SJCRH30 (cell line): ENCODE results near the gene FUT8. TPM values are rescaled to one million over a fixed set of nuclear protein-coding genes. Genes with fewer than 3 reads are reported as not detected.

Experiments
- DNase-seq, 2 experiments: peaks; one replicate each; pipeline ENCODE4 v3.0.0-alpha.2; 2015 to 2020
- H3K27ac ChIP-seq: fragments of 250-450 bp; sonication (Bioruptor Pico); 2 replicates; pipeline ENCODE4 v1.5.1; 2020; ENCODE audit warnings: mild to moderate bottlenecking, moderate library complexity
- H3K27me3 ChIP-seq: fragments of 250-450 bp; sonication (Bioruptor Pico); 2 replicates; pipeline ENCODE4 v1.5.1; 2020; ENCODE audit warnings: mild to moderate bottlenecking, moderate library complexity
- H3K36me3 ChIP-seq: fragments of 250-450 bp; sonication (Bioruptor Pico); 2 replicates; pipeline ENCODE4 v1.5.1; 2020; ENCODE audit warnings: mild to moderate bottlenecking, moderate library complexity
- H3K4me1 ChIP-seq: fragments of 250-450 bp; sonication (Bioruptor Pico); 2 replicates; pipeline ENCODE4 v1.5.1; 2020; ENCODE audit warnings: mild to moderate bottlenecking, moderate library complexity
- H3K4me3 ChIP-seq: fragments of 250-450 bp; sonication (Bioruptor Pico); 2 replicates; pipeline ENCODE4 v1.5.1; 2020; ENCODE audit warnings: mild to moderate bottlenecking, moderate library complexity
- H3K9me3 ChIP-seq: fragments of 250-450 bp; sonication (Bioruptor Pico); replicated peaks from 2 replicates; pipeline ENCODE4 v1.5.1; 2020; ENCODE audit warnings: mild to moderate bottlenecking, moderate library complexity
- total RNA-seq: library from RNA; depleted of rRNA; stranded (reverse); fragments of >200 nt; shearing (Covaris generic); gene quantifications from 2 replicates; pipeline ENCODE4 v1.2.3, GENCODE V29; 2014

The FUT8 gene
- total RNA-seq, 1 experiment from 2014 or later: 11.0 TPM

DNA sequence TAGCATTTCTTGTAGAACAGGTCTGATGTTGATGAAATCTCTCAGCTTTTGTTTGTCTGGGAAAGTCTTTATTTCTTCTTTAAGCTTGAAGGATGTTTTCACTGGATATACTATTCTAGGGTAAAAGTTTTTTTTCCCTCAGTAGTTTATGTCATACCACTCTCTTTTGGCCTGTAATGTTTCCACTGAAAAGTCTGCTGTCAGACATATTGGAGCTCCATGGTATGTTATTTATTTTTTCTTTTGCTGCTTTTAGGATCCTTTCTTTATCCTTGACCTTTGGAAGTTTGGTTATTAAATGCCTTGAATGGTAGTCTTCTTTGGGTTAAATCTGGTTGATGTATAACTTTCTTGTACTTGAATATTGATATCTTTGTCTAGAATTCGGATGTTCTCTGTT is 306.1 kb downstream of the FUT8 start:
- H3K4me1 ChIP-seq: no peaks in the 10 kb centered on the region
- H3K36me3 ChIP-seq: no peaks in the 10 kb centered on the region
- DNase-seq: no peak
- no peak overlapping the region for H3K27ac ChIP-seq
- H3K4me3 ChIP-seq: no peak overlapping the region
- no peaks in the 10 kb centered on the region for H3K27me3 ChIP-seq
- no peaks in the 10 kb centered on the region for H3K9me3 ChIP-seq

GRCh38 chr14:65720171-65720570 is 307.6 kb downstream of the FUT8 start:
- H3K9me3 ChIP-seq: no peaks in the 10 kb centered on the region
- no peak overlapping the region for H3K27ac ChIP-seq
- H3K4me3 ChIP-seq: no peak overlapping the region
- no peaks in the 10 kb centered on the region for H3K36me3 ChIP-seq
- H3K27me3 ChIP-seq: no peaks in the 10 kb centered on the region
- no peak for DNase-seq
- no peaks in the 10 kb centered on the region for H3K4me1 ChIP-seq

- Histone ChIP-seq H3K27me3 (no peaks in the 10 kb centered on the region), H3K4me1 (no peaks in the 10 kb centered on the region), H3K36me3 (no peaks in the 10 kb centered on the region), H3K9me3 (no peaks in the 10 kb centered on the region), H3K4me3 (no peak overlapping the region), H3K27ac (no peak overlapping the region)
- no peak for DNase-seq
Observed at GRCh38 chr14:65720743-65721142, 308.2 kb downstream of the FUT8 start.

DNA sequence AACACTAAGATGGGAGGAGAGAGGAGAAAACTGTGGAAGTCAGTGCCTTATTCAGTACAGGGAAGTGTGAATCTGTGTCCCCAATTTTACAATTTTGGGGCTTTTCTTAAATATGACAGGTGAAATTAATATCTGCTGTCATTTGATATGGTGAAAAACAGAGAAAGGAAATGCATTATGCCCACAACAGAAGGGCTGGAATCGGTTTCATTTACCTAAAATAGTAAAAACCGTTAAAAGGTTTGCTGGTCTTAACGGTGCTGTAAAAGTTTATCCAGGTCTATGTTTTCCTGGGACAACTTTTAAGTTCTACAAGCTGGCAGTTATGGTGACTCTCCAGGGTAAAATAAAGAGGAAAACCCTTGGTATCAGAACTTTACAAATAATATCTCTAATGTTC is 310.8 kb downstream of the FUT8 start:
- H3K27me3 ChIP-seq: no peaks in the 10 kb centered on the region
- no peaks in the 10 kb centered on the region for H3K36me3 ChIP-seq
- H3K9me3 ChIP-seq: no peaks in the 10 kb centered on the region
- DNase-seq: no peak
- no peaks in the 10 kb centered on the region for H3K4me1 ChIP-seq
- no peak overlapping the region for H3K4me3 ChIP-seq
- no peak overlapping the region for H3K27ac ChIP-seq

DNA sequence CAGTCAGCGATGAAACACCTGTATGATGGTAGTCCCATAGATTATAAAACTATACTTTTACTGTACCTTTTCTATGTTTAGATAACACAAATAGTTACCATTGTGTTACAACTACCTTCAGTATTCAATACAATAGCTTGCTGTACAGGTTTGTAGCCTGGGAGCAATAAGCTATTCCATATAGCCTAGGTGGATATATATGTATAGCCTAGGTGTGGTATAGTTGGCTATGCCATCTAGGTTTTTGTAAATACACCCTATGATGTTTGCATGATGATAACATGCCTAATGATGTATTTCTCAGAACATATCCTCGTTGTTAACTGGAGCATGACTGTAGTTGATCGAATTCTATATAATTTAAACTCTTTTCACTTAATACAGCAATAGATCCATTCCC is 316.1 kb downstream of the FUT8 start:
- Histone ChIP-seq H3K4me3 (no peak overlapping the region), H3K9me3 (no peaks in the 10 kb centered on the region), H3K36me3 (no peaks in the 10 kb centered on the region), H3K4me1 (no peaks in the 10 kb centered on the region), H3K27ac (no peak overlapping the region), H3K27me3 (no peaks in the 10 kb centered on the region)
- no peak for DNase-seq

DNA sequence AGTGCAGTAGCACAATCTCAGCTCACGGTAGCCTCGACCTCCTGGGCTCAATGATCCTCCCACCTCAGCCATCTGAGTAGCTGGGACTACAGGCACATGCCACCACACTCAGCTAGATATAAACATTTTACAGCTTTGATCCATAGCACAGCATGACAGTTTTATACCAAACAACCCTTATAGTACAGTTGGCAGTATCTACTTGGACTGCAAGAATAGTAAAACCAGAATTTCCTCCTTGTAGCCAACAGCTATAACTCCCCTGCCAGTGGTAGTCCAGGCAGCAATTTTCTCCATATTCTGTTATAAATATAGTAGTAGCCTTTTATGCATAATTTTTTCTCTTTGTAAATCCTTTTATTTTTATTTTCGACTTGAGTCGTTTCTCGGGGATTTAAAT is 317.0 kb downstream of the FUT8 start:
- Histone ChIP-seq H3K4me1 (no peaks in the 10 kb centered on the region), H3K36me3 (no peaks in the 10 kb centered on the region), H3K27me3 (no peaks in the 10 kb centered on the region), H3K9me3 (no peaks in the 10 kb centered on the region), H3K4me3 (no peak overlapping the region), H3K27ac (no peak overlapping the region)
- DNase-seq: no peak

- H3K9me3 ChIP-seq: no peaks in the 10 kb centered on the region
- H3K4me3 ChIP-seq: no peak overlapping the region
- H3K4me1 ChIP-seq: no peaks in the 10 kb centered on the region
- H3K27me3 ChIP-seq: no peaks in the 10 kb centered on the region
- DNase-seq: no peak
- H3K27ac ChIP-seq: no peak overlapping the region
- H3K36me3 ChIP-seq: no peaks in the 10 kb centered on the region
Observed at GRCh38 chr14:65731933-65732506, 319.5 kb downstream of the FUT8 start.

- no peaks in the 10 kb centered on the region for H3K9me3 ChIP-seq
- H3K27ac ChIP-seq: no peak overlapping the region
- no peaks in the 10 kb centered on the region for H3K27me3 ChIP-seq
- H3K4me1 ChIP-seq: peaks cover 6% of the 10 kb centered on the region; the same call in 1 of the 2 replicates
- no peak overlapping the region for H3K4me3 ChIP-seq
- peak in 1 of 2 experiments; percentile 1 for DNase-seq
- H3K36me3 ChIP-seq: no peaks in the 10 kb centered on the region
Observed at GRCh38 chr14:65738339-65738738, 325.8 kb downstream of the FUT8 start.

- no peak overlapping the region for H3K27ac ChIP-seq
- DNase-seq: no peak
- H3K27me3 ChIP-seq: no peaks in the 10 kb centered on the region
- H3K9me3 ChIP-seq: no peaks in the 10 kb centered on the region
- no peaks in the 10 kb centered on the region for H3K4me1 ChIP-seq
- no peak overlapping the region for H3K4me3 ChIP-seq
- H3K36me3 ChIP-seq: no peaks in the 10 kb centered on the region
Observed at GRCh38 chr14:65745396-65746190, 333.1 kb downstream of the FUT8 start.

DNA sequence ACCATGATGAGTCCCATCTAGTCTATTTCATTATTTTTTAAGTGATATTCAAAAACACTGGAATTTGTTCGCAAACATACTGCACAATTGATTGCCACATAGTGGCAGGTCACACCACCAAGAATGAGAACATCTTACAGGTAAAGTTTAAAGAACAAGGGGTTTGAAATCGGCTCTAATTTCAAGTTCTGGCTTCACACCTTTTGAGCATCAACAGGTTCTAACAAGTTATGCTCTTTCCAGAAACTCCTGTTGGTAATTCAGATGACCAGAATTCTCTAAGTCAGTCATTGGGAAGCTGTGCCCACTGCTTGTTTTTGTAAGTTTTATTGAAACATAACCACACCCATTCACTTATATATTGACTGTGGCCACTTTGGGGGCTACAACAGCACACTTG is 336.3 kb downstream of the FUT8 start:
- H3K27ac ChIP-seq: no peak overlapping the region

GRCh38 chr14:65749287-65749686 is 336.8 kb downstream of the FUT8 start:
- Histone ChIP-seq H3K9me3 (no peaks in the 10 kb centered on the region), H3K4me1 (no peaks in the 10 kb centered on the region), H3K27me3 (no peaks in the 10 kb centered on the region), H3K4me3 (no peak overlapping the region), H3K36me3 (no peaks in the 10 kb centered on the region), H3K27ac (no peak overlapping the region)
- DNase-seq: no peak

More for the DNA sequence above, 336.3 kb downstream of the FUT8 start:
- Histone ChIP-seq H3K4me3 (no peak overlapping the region), H3K9me3 (no peaks in the 10 kb centered on the region), H3K27me3 (no peaks in the 10 kb centered on the region), H3K4me1 (no peaks in the 10 kb centered on the region), H3K36me3 (no peaks in the 10 kb centered on the region)
- no peak for DNase-seq

- no peak for DNase-seq
- Histone ChIP-seq H3K4me3 (no peak overlapping the region), H3K4me1 (no peaks in the 10 kb centered on the region), H3K36me3 (no peaks in the 10 kb centered on the region), H3K27me3 (no peaks in the 10 kb centered on the region), H3K9me3 (no peaks in the 10 kb centered on the region), H3K27ac (no peak overlapping the region)
Observed at GRCh38 chr14:65750906-65751305, 338.4 kb downstream of the FUT8 start.

DNA sequence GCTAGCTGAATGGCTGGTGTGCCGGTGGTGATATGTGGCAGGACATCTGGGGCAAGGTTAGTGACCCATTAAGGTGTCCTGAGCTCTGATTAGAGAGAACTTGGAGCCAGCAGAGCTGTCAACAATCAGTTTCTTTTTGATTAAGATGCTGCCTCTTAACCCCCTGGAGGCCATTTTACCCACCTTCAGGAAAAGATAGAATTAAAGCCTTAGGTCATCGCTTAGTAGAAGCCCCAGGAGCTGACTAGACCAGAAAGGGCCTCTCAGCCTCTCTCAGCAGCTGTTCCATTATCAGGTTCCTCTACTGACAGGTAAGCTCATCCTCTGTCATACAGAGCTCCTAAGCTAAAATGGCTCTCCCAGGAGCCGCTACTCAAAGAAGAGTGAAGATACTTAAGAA is 339.0 kb downstream of the FUT8 start:
- Histone ChIP-seq H3K36me3 (no peaks in the 10 kb centered on the region), H3K9me3 (no peaks in the 10 kb centered on the region), H3K27ac (no peak overlapping the region), H3K4me1 (no peaks in the 10 kb centered on the region), H3K27me3 (no peaks in the 10 kb centered on the region), H3K4me3 (no peak overlapping the region)
- DNase-seq: no peak

GRCh38 chr14:65753061-65753460 is 340.5 kb downstream of the FUT8 start:
- Histone ChIP-seq H3K4me1 (no peaks in the 10 kb centered on the region), H3K4me3 (no peak overlapping the region), H3K36me3 (no peaks in the 10 kb centered on the region), H3K9me3 (no peaks in the 10 kb centered on the region), H3K27me3 (no peaks in the 10 kb centered on the region), H3K27ac (no peak overlapping the region)
- DNase-seq: no peak

DNA sequence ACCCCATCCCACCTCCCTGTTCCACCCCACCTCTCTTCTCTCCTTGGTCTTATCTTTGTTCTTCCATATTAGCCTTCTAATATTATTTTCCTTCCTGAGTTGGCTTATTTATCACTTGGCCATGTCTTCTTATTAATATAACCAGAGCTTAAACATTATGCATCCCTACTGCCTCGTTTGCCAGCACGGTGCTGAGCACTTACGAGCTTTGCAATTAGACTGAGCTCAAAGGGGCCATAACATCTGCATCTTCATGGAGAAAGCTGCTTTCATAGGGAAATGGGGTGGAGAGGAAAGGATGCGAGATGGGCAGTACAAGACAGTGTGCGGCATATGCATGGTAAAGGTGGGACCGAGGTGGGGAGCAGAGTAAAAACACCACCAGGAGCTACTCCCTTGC is 342.8 kb downstream of the FUT8 start:
- no peak for DNase-seq
- H3K27me3 ChIP-seq: no peaks in the 10 kb centered on the region
- H3K27ac ChIP-seq: no peak overlapping the region
- H3K36me3 ChIP-seq: no peaks in the 10 kb centered on the region
- H3K9me3 ChIP-seq: no peaks in the 10 kb centered on the region
- H3K4me1 ChIP-seq: no peaks in the 10 kb centered on the region
- H3K4me3 ChIP-seq: no peak overlapping the region

DNA sequence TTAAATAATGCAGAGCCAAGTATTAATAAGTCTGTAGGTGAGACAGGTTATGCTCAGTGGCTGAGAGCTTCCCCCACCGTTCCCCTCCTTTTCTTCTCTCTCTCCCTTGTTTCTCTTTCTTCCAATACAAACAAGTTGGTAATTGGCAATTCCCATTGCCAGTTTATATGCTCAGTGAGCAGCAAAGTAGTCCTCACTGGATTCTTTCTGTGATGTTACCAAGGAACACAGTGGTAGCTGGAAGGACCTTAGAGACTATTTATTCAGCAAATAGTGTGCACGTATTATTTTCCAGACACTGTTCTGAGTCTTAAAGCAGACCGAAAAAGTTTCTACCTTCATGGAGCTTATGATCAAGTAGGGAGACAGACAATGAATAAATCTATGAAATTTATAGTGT is 344.4 kb downstream of the FUT8 start:
- H3K4me1 ChIP-seq: no peaks in the 10 kb centered on the region
- H3K27me3 ChIP-seq: no peaks in the 10 kb centered on the region
- H3K9me3 ChIP-seq: no peaks in the 10 kb centered on the region
- H3K36me3 ChIP-seq: no peaks in the 10 kb centered on the region
- no peak overlapping the region for H3K4me3 ChIP-seq
- no peak overlapping the region for H3K27ac ChIP-seq
- DNase-seq: no peak
